ENCODE measurements around the gene EXOSC7.

EXOSC7 gene

DNA sequence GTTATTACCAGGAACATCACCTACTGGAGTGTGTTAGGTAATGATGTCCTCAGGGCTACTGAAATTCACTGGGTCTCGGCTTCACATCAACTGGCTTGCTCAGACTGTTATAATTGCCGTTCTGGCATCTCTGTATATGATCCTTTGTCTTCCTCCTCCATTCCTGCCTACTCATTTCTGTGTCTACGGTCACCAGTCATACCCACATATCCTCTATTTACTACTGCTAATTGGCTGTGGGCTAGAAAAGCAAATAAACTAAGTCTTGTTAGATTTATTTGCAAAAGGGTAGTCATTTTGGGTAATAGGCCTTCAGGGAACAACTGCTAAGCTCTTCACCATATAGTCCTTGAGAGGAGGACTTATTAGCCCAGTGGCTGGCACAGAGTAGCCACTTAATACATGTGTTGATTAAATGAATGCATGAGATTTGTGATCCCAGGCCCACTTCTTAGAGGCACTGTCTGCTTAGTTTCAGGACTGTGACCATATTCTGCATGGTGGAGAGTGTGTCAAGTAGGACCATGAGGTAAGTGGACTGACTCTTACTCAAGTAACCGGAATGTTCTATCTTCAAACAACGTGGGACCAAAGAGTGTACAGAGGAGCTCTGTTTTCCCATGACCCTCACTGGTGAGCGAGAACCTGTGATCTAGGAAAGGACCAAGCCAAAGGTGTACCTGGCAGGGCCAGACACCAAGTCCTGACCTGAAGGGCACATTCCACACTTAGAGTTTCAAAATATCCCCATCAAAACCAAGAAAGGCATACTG lies 13.2 kb upstream of the EXOSC7 start:
- DNase-seq (ENCODE audit: low read depth): no peak
- TF ChIP-seq, protein P1, sequence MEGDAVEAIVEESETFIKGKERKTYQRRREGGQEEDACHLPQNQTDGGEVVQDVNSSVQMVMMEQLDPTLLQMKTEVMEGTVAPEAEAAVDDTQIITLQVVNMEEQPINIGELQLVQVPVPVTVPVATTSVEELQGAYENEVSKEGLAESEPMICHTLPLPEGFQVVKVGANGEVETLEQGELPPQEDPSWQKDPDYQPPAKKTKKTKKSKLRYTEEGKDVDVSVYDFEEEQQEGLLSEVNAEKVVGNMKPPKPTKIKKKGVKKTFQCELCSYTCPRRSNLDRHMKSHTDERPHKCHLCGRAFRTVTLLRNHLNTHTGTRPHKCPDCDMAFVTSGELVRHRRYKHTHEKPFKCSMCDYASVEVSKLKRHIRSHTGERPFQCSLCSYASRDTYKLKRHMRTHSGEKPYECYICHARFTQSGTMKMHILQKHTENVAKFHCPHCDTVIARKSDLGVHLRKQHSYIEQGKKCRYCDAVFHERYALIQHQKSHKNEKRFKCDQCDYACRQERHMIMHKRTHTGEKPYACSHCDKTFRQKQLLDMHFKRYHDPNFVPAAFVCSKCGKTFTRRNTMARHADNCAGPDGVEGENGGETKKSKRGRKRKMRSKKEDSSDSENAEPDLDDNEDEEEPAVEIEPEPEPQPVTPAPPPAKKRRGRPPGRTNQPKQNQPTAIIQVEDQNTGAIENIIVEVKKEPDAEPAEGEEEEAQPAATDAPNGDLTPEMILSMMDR (IDR thresholded peaks at IDR 0.05; ENCODE audit: low read length, missing control alignments): no peak
- no peak overlapping the region for H3K4me3 ChIP-seq (replicated peaks; ENCODE audit: low read depth, low read length)

DNA sequence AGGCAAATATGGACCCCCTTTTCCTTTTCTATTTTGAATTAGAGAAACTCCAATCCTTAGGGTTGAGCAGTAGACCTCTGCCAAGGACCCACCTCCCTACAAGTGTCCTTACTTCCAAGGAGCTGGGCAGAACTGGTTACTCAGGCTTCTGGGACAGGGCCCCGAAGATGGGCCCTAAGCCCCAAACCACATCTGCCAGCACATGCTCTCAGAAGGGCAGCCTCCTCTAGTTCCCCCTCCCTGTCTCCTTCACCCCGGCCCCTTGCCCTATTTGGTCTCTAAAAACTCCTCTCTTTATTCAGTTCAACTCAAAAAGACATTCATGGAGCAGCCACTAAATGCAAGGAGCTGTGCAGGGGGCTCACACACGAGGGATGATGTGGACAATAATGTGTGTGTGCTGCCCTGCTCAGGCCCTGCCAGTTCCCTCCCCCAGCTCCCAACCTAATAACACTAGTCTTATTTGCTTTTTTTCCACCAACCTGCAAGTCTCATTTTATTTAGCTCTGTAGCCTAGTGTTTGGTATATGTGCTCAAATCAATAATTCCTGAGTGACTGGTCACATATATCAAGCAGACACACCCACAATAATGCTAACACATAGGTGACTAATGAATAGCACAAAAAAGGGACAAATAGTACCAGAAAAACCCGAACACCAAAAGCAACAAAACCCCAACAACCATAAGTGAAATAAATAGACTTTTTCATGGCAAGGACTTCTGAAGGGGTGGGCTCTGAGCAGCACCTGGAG lies 12.3 kb upstream of the EXOSC7 start:
- no peak for DNase-seq (ENCODE audit: low read depth)
- no peak overlapping the region for H3K4me3 ChIP-seq (replicated peaks; ENCODE audit: low read depth, low read length)
- TF ChIP-seq, protein P1 (IDR thresholded peaks at IDR 0.05; ENCODE audit: low read length, missing control alignments): no peak

GRCh38 chr3:44965165-44965564 lies 10.9 kb upstream of the EXOSC7 start:
- no peak overlapping the region for H3K4me3 ChIP-seq (replicated peaks; ENCODE audit: low read depth, low read length)
- TF ChIP-seq, protein P1 (IDR thresholded peaks at IDR 0.05; ENCODE audit: low read length, missing control alignments): no peak
- DNase-seq (ENCODE audit: low read depth): no peak

- H3K4me3 ChIP-seq (replicated peaks; ENCODE audit: low read depth, low read length): no peak overlapping the region
- peak; percentile 20 for DNase-seq (ENCODE audit: low read depth)
- TF ChIP-seq, protein P1 (IDR thresholded peaks at IDR 0.05; ENCODE audit: low read length, missing control alignments): no peak
These were observed 9.2 kb upstream of the EXOSC7 start for GRCh38 chr3:44966795-44967278.

- no peak overlapping the region for H3K4me3 ChIP-seq (replicated peaks; ENCODE audit: low read depth, low read length)
- DNase-seq (ENCODE audit: low read depth): no peak
- TF ChIP-seq, protein P1 (IDR thresholded peaks at IDR 0.05; ENCODE audit: low read length, missing control alignments): no peak
These were observed 7.6 kb upstream of the EXOSC7 start for GRCh38 chr3:44968447-44968858.

GRCh38 chr3:44969154-44969827 lies 6.8 kb upstream of the EXOSC7 start:
- TF ChIP-seq, protein P1 (IDR thresholded peaks at IDR 0.05; ENCODE audit: low read length, missing control alignments): no peak
- H3K4me3 ChIP-seq (replicated peaks; ENCODE audit: low read depth, low read length): no peak overlapping the region
- DNase-seq (ENCODE audit: low read depth): no peak
